Right atrium auricular region (tissue), 2 donors: ENCODE measurements around the gene ADK. TPM values are rescaled to one million over a fixed set of nuclear protein-coding genes. Genes with fewer than 3 reads are reported as not detected.
"Not testable (repeated sequence)": the region's sequence is repeated elsewhere in the genome, so short reads cannot be mapped to it uniquely, and the experiment has no call there.

Source experiments
- DNase-seq: peaks from one replicate; pipeline ENCODE4 v3.0.0-alpha.2; 2019; ENCODE audit warnings: low spot score
- H3K27ac ChIP-seq, 2 donors: fragments of 200-600 bp; sonication (generic); 1 replicate in 1 of 2; 2 replicates in 1 of 2; pipeline ENCODE4 v1.5.1; 2016 to 2019
- H3K27me3 ChIP-seq, 2 donors: fragments of 200-600 bp; sonication (generic); one replicate each; pipeline versions ENCODE4 v1.5.1 to v1.6.0; 2017 to 2019
- H3K36me3 ChIP-seq: fragments of 200-600 bp; sonication (generic); one replicate; pipeline ENCODE4 v1.5.1; 2016
- H3K4me1 ChIP-seq, 2 donors: fragments of 200-600 bp; sonication (generic); one replicate each; pipeline versions ENCODE4 v1.5.1 to v1.6.0; 2017 to 2019
- H3K4me3 ChIP-seq, 2 donors: fragments of 200-600 bp; sonication (generic); 1 replicate in 1 of 2; 2 replicates in 1 of 2; pipeline ENCODE4 v1.5.1; 2017 to 2019; ENCODE audit warnings: mild to moderate bottlenecking in 1 of 2, moderate library complexity in 1 of 2
- H3K9me3 ChIP-seq, 2 donors: fragments of 200-600 bp; sonication (generic); one replicate each; pipeline ENCODE4 v1.5.1; 2019
- CTCF ChIP-seq, 2 donors: fragments of 200-600 bp; sonication (generic); IDR thresholded peaks; one replicate each; pipeline ENCODE4 v1.5.1; 2019; ENCODE audit warnings: antibody characterized with exemption in 2 of 2
- total RNA-seq, 2 donors: library from RNA; depleted of rRNA; stranded (reverse); fragments of >200 nt; gene quantifications; one replicate each; pipeline ENCODE4 v1.1.0, GENCODE V29; 2016

Gene ADK
- total RNA-seq, 2 donors from 2014 or later, result 23.7 to 31.6 TPM

DNA sequence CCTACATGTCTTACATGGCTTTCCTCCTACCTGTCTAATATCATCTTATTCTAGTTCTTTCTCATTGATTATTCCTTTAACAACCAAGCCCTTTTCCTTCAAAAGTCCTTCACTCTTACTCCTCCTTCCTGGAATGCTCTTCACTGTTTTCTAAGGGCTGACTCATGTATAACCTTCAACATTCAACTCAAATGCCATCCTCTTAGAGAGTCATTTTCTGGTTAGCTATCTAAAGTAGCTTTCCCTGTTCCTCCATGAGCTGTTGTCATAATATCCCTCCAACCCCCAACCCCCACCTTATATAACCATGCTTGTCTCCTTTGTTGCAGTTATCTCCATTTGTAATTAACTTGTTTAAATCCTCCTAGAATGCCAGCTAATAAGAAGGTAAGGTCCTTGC is 286.8 kb downstream of the ADK start:
- Histone ChIP-seq H3K36me3 (no peaks in the 10 kb centered on the region), H3K4me1 (no peaks in the 10 kb centered on the region), H3K9me3 (no peaks in the 10 kb centered on the region), H3K27ac (no peak overlapping the region), H3K27me3 (no peaks in the 10 kb centered on the region), H3K4me3 (no peak overlapping the region)
- no peak for DNase-seq
- no peak for TF ChIP-seq CTCF (IDR thresholded peaks at IDR 0.05)

DNA sequence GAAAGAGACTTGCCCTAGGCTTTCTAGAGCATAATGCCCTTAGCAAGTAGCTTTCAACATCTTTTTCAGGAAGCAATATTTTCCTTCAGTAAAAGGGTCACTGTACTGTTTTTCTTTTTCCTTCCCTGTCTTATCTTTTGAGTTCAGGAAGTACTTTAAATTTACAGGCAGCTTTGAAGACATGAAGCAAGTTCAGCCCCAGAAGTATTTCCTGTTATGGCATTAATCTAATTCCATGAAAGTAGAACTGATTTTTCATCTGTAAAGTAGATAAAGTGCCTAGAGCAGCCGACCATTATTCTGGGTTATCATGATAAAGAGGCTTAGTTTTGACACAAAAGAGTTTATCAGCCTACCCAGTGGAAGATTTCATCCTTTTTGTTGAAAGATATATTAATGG is 288.2 kb downstream of the ADK start:
- no peak for TF ChIP-seq CTCF (IDR thresholded peaks at IDR 0.05)
- Histone ChIP-seq H3K36me3 (no peaks in the 10 kb centered on the region), H3K4me3 (no peak overlapping the region), H3K27me3 (no peaks in the 10 kb centered on the region), H3K27ac (no peak overlapping the region), H3K9me3 (no peaks in the 10 kb centered on the region), H3K4me1 (no peaks in the 10 kb centered on the region)
- no peak for DNase-seq

DNA sequence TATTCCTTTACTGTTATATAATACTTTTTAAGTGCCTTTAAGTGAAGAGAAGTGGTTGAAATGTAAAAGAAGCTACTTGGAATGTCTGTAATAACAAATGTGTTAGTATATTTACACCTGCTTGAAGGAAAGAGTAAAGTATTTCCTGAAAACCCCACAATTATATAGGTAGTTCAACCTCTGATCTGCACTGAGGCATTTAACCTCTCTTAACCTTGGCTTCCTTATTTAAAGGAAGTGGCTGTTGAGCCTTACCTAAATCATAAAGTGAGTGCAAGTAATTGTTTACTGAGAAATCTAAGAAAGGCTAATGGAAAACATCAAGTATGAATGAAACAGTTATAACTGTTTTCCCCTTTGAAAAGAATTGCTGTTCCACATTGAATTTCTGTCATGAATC is 294.5 kb downstream of the ADK start:
- Histone ChIP-seq H3K9me3 (no peaks in the 10 kb centered on the region), H3K4me3 (no peak overlapping the region), H3K36me3 (no peaks in the 10 kb centered on the region), H3K27ac (no peak overlapping the region), H3K4me1 (no peaks in the 10 kb centered on the region), H3K27me3 (no peaks in the 10 kb centered on the region)
- DNase-seq, result no peak
- no peak for TF ChIP-seq CTCF (IDR thresholded peaks at IDR 0.05)

DNA sequence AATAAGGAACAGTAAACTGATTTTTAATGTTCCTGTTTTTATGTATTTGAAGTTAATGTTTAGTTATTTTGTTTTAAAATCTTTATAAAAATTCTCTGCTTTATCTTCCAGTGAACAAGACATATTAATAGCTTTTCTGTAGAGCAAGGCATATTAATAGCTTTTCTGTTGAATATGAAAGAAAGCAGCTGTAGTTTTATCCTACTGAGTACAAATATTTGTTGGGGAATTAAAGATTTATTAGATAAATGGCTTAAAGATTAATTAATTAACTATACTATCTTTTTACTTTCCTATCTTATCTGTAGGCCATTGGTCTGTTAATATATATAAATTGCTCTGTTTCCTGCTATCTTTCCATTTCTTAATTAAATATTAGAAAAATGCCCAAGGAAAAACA is 299.6 kb downstream of the ADK start:
- no peaks in the 10 kb centered on the region for H3K27me3 ChIP-seq

DNA sequence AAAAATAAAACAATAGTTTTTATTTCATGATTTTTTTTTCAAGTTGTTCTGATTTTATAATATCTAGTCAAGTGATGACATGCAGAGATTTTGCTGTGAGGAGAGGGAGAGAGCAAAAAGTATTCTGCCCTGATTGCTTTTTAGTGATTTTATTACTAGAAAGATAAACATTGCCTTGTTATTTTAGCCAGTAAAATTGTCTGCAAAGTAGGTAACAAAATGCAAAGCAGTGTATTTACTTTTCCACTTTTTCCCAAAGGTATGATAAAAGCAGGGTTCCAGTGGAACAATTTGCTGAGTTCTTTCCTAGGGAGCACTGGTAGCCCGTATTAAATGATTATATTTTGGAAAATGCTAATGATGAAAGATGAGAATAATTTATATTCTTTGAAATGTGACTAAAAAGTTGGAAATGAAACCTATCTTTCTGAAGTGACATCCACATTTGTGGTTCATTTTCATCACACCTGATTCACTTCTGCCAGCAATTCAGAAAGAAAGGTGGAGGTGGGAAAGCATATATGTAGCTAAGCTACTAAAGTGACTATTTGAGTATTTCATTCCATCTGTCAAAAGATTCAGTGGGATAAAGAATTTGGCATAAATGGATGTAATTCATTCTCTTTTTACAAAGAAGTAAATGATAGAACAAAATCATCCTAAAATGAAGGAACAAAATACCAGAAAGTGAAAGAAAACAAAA is 300.3 kb downstream of the ADK start:
- no peaks in the 10 kb centered on the region for H3K27me3 ChIP-seq
- no peaks in the 10 kb centered on the region for H3K4me1 ChIP-seq
- TF ChIP-seq CTCF (IDR thresholded peaks at IDR 0.05), result no peak
- DNase-seq, result no peak
- H3K27ac ChIP-seq, result no peak overlapping the region
- no peaks in the 10 kb centered on the region for H3K9me3 ChIP-seq
- no peak overlapping the region for H3K4me3 ChIP-seq
- no peaks in the 10 kb centered on the region for H3K36me3 ChIP-seq

More for the DNA sequence above, 299.6 kb downstream of the ADK start:
- Histone ChIP-seq H3K4me1 (no peaks in the 10 kb centered on the region), H3K4me3 (no peak overlapping the region), H3K9me3 (no peaks in the 10 kb centered on the region), H3K36me3 (no peaks in the 10 kb centered on the region), H3K27ac (no peak overlapping the region)
- DNase-seq, result no peak
- no peak for TF ChIP-seq CTCF (IDR thresholded peaks at IDR 0.05)

DNA sequence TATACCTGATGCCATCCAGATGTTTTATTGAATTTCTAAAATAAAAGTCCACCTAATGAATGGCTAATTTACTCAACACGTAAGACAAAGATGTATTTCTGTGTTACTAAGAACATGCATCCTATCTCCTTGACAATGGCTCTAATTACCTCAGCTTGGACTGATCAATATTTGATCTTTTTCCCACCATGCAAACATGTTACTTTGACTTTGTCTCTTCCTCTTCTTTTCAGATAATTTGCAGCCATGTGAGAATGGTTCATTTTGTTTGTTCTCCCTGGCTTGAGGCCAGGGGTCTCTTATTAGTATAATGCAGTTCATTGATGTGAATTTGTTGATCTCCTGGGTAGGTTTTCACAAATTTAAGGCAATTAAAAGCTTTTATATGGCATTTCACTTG is 302.1 kb downstream of the ADK start:
- H3K27me3 ChIP-seq, result no peaks in the 10 kb centered on the region
- H3K36me3 ChIP-seq, result no peaks in the 10 kb centered on the region
- H3K9me3 ChIP-seq, result no peaks in the 10 kb centered on the region
- no peak overlapping the region for H3K4me3 ChIP-seq
- H3K27ac ChIP-seq, result no peak overlapping the region
- no peak for DNase-seq
- TF ChIP-seq CTCF (IDR thresholded peaks at IDR 0.05), result no peak
- H3K4me1 ChIP-seq, result no peaks in the 10 kb centered on the region

DNA sequence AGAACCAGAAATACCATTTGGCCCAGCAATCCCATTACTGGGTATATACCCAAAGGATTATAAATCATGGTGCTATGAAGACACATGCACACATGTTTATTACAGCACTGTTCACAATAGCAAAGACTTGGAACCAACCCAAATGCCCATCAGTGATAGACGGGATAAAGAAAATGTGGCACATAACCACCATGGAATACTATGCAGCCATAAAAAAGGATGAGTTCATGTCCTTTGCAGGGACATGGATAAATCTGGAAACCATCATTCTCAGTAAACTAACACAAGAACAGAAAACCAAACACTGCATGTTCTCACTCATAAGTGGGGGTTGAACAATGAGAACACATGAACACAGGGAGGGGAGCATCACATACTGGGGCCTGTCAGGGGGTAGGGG is 306.5 kb downstream of the ADK start:
- not testable (repeated sequence) for H3K36me3 ChIP-seq, H3K4me1 ChIP-seq, H3K27me3 ChIP-seq, H3K27ac ChIP-seq, DNase-seq, H3K4me3 ChIP-seq, H3K9me3 ChIP-seq
